Activated CD4-positive, alpha-beta T cell treated with anti-CD3 and anti-CD28 coated beads for 24 hours (primary cell): ENCODE data around the gene GNPTAB.
"Not testable (repeated sequence)": the region's sequence is repeated elsewhere in the genome, so short reads cannot be mapped to it uniquely, and the experiment has no call there.

Source experiments
- DNase-seq, 2 donors: peaks; one replicate each; pipeline ENCODE4 v3.0.0-alpha.2; 2020; ENCODE audit warnings: low read depth in 2 of 2

Gene GNPTAB

GRCh38 chr12:101852998-101853397 is 22.2 kb upstream of the GNPTAB start:
- no peak for DNase-seq

- no peak for DNase-seq
Measured at GRCh38 chr12:101850199-101850598, 19.4 kb upstream of the GNPTAB start.

DNA sequence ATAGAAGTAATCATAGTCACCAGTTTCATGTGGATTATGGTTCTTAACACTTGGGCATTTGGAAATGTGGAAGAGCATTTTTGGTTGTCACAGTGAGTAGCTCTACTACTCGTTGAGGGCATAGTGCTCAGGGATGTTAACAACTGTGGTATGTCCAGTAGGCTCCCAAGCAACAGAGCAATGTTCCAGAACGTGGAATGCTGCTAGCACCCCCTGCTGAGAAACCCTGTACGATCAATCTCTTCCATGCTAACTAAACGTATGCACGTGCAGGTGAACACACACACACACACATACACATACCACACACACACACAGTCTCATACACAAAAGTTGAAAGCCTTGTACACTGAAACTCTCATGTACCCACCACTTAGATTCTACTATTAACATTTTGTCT is 16.6 kb upstream of the GNPTAB start:
- DNase-seq, result no peak

DNA sequence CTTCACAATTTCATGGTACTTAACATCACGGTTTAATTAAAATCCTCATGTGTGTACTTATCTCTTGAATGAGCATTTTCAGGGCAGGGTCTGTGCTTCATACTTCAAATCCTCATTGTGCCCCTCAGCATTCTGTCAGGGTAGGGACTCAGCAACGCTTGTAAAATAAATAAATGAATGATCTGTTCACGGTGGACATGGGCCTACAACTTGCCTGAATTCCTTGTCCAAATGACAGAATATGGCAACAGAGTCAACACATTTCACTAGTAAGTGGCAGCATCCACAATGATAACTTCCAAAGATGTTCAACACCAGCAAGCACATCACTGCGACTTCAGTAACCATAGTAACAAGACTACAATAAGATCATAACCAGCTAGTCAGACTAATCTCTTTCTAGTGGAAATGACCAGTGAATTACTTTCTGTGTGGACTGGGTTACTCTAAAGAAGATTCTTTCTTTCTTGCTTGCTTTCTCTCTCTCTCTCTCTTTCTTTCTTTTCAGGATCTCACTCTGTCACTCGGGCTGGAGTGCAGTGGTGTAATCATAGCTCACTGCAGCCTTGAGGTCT is 14.5 kb upstream of the GNPTAB start:
- no peak for DNase-seq

DNA sequence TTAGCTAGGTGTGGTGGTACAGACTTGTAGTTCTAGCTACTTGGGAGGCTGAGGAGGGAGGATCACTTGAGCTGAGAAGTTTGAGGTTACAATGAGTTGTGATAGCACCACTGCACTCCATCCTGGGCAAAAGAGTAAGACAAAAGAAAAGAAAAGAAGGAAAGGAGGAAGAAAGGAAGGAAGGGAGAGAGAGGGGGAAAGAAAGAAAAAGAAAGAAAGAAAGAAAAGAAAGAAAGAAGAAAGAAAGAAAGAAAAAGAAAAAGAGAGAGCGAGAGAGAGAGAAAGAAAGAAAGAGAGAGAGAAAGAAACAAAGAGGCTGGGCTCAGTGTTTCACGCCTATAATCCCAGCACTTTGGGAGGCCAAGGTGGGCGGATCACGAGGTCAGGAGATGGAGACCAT is 10.3 kb upstream of the GNPTAB start:
- no peak for DNase-seq

DNA sequence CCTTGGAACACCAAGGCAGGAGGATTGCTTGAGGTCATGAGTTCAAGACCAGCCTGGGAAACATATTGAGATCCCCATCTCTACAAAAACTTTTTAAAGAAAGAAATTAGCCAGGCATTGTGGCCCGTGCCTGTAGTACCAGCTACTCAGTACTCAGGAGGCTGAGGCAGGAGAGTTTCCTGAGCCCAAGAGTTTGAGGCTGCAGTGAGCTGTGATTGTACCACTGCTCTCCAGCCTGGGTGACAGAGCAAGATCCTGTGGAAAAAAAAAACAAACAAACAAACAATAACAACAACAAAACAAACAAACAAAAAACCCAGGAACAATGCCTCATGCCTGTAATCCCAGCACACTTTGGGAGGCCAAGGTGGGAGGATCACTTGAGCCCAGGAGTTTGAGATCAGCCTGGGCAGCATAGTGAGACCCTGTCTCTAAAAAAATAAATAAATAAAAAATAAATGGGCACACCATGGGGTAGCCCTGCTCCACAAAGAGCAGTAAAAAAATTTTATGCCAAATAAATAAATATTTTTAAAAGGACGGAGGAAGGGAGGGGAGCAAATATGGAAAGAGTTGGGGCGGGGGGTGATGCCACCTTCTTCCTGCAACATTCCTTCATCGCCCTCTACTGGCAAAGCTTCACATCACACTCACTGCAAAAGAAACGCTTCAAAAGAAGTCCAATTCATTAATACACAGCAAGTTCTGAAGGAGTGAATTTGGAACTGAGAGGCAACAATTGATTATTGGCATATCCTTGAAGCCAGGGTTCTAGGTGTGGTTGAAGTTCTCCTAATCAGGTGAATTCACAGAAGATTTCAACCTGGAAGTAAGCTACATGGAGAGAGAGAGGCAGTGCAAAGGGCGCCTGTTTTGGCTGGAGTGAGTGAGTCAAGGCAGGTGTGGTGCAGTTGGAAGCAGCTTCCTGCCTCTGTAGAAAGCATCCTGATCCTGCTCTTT is 8.8 kb upstream of the GNPTAB start:
- DNase-seq, result peak; percentile 52 to 64

GRCh38 chr12:101838628-101839323 is 8.0 kb upstream of the GNPTAB start:
- no peak for DNase-seq

- no peak for DNase-seq
Measured at GRCh38 chr12:101832030-101832429, 1.3 kb upstream of the GNPTAB start.

GRCh38 chr12:101829639-101830366 is 956 bp downstream of the GNPTAB start:
- DNase-seq, result no peak

GRCh38 chr12:101828463-101829196 is 2.1 kb downstream of the GNPTAB start:
- DNase-seq, result no peak

DNA sequence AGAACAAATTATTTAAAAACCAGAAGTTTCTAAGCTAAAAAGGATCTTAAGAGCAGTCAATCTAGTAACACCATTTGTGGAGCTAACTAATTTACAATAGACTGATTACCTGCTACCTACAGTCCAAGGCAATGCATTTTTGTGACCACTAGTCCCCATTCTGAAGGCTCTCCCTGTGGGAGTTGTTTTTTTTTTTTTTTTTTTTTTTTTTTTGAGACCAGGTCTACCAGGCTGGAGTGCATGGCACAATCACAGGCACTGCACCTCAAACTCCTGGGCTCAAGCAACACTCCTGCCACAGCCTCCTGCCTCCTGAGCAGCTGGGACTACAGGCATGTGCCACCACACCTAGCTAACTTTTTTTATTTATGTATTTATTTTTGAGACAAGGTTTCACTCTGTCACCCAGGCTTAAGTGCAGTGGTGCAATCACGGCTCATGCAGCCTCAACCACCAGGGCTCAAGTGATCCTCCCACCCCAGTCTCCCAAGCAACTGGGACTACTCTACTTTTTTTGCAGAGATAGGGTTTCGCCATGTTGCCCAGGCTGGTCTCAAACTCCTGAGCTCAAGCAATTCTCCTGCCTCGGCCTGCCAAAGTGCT is 3.9 kb downstream of the GNPTAB start:
- DNase-seq, result no peak

DNA sequence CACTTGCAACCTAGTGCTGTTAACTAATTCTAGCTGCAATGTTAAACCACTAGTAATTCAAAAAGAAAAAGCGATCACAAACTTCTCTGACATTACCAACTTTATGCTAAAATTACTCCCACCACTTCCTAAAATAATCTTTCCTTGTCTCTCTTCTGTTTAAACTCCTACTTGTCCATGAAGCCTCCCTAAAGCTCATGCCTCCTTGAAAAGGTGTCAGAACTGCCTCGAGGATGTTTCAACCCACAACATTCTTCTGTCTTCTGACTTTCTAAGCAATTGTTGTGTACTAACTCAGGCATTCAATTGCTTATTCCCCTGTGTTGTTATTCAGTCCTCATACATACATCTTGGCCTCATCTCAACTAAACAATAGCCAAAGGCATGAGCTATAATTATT is 5.9 kb downstream of the GNPTAB start:
- DNase-seq, result no peak

DNA sequence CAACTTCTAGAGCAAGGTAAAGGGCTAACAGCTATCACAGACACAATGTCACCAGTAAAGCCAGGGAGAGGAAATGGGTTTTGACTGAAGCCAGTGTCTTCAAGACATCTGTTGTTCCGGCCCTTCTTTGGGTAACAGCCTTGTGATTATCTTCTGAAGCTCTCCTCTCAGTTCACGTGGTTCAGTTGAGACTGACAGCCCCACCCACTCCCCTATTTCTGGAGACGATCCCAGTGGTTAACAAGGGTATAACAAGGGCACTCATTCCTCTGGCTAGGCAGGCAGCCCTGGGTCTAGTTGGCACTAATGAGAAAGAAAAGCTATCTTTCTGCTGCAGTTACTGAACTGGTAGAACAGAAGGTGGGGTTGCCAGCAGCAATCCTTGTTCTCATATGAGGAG is 6.9 kb downstream of the GNPTAB start:
- peak; percentile 16 to 34 for DNase-seq

GRCh38 chr12:101823039-101823438 is 7.7 kb downstream of the GNPTAB start:
- no peak for DNase-seq

DNA sequence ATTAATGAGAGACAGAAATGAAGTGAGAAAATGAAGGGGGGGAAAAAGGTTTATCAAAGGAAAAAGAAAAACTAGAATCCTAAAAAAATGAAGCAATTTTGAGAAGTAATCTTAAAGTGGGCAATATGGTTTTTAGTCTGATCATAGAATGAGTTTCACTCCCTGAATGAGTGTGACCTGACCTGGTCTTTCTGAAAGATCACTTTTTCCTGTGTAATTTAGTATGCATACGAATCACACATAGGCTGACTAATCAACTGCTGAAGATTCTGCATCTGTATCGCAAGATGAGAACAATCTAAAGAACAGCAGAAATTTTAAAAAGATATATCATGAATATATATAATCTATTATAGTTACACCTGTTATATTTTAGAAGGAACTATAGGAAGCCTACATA is 11.3 kb downstream of the GNPTAB start:
- no peak for DNase-seq

GRCh38 chr12:101818689-101819088 is 12.1 kb downstream of the GNPTAB start:
- not testable (repeated sequence) for DNase-seq

DNA sequence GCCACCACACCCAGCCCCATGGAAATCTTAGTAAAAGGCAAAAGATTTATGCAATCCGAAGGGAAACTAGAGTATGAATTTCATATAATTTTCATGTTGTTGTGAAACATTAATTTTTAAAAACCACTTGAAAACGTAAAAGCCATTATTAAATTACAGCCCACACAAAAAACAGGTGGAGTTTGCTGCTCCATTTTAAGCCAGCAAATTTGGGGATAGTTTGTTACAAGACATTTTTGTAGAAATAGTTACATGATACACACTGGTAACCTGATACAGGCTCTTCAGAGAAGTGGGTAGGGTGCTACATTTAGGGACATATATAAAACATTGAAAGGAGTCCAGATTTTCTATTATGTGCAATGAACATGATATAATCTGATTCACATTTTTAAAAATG is 17.6 kb downstream of the GNPTAB start:
- DNase-seq, result no peak

DNA sequence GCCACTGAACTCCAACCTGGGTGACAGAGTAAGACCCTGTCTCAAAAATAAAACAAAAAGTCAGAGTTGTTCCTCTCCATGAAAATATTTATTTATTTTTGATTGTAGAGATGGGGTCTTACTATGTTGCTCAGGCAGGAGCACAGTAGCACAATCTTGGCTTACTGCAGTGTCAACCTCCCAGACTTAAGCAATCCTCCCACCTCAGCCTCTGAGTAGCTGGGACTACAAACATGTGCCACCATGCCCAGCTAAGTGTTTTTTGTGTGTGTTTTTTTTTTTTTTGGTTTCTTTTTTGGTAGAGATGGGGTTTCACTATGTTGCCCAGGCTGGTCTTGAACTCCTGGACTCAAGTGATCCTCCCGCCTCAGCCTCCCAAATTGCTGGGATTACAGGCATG is 18.0 kb downstream of the GNPTAB start:
- DNase-seq, result not testable (repeated sequence)

- DNase-seq, result not testable (repeated sequence)
Measured at GRCh38 chr12:101811342-101811741, 19.4 kb downstream of the GNPTAB start.

DNA sequence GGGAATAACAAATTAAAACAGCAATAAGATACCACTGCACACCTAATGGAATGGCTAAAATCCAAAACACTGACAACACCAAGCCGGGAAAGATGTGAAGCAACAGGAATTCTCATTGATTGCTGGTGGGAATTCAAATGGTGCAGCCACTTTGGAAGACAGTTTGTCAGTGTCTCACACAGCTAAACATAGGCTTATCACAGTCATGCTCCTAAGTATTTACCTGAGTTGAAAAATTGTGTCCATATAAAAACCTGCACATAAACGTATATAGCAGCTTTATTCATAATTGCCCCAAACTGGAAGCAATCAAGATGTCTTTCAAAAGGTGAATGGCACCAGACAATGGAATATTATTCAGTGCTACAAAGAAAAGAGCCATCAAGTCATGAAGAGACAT is 21.6 kb downstream of the GNPTAB start:
- no peak for DNase-seq

DNA sequence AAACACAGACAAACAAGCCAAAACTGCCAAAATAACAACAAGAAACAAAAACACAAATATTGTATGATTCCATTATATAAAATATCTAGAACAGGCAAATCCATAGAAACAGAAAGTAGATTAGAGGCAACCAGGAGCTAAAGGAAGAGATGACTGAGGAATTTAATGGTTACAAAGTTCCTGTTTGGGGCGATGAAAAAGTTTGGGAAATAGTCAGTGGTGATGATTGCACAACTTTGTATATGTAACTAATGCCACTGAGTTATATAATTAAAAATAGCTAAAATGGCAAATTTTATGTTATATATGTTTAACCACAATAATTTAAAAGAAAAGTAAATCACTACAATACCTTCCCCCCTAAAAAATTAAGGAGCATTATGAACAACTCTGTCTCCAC is 24.5 kb downstream of the GNPTAB start:
- DNase-seq, result no peak
